Stimulated activated CD8-positive, alpha-beta memory T cell treated with anti-CD3 and anti-CD28 coated beads, Interleukin-15, amount 100 ng/mL, for 48 hours (primary cell): ENCODE results near the gene GALNT4.

Source experiments
- DNase-seq, 2 donors: peaks; one replicate each; pipeline ENCODE4 v3.0.0-alpha.2; 2020; ENCODE audit warnings: low read depth in 2 of 2

The GALNT4 gene

DNA sequence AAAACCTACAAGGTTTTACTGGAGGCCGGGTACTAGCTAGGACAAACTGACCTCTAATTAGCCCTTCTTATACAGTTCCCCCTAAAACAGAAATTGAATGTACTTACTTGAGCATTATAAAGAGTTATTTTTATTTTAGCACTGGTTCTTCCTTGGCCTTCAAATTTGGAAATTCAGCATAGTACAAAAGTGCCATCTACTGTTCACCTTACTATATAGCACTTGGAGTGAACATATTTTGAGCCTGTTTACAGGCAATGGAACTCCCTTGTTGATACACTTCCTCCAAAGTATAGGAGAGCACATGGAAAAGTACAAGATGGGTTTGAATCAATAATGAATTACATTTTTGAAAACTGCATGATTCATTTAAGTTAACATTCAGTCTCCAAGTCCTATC is 5.1 kb upstream of the GALNT4 start:
- DNase-seq: no peak

DNA sequence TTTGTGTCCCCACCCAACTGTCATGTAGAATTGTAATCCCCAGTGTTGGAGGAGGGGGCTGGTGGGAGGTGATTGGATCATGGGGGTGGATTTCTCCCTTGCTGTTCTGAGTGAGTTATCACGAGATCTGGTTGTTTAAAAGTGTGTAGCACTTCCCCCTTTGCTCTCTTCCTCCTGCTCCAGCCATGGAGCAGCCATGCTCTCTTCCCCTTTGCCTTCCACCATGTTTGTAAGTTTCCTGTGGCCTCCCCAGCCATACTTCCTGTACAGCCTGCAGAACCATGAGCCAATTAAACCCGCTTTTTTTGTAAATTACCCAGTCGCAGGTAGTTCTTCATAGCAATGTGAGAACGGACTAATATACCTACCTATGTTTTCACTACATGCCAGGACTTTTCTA is 3.8 kb upstream of the GALNT4 start:
- DNase-seq: no peak

DNA sequence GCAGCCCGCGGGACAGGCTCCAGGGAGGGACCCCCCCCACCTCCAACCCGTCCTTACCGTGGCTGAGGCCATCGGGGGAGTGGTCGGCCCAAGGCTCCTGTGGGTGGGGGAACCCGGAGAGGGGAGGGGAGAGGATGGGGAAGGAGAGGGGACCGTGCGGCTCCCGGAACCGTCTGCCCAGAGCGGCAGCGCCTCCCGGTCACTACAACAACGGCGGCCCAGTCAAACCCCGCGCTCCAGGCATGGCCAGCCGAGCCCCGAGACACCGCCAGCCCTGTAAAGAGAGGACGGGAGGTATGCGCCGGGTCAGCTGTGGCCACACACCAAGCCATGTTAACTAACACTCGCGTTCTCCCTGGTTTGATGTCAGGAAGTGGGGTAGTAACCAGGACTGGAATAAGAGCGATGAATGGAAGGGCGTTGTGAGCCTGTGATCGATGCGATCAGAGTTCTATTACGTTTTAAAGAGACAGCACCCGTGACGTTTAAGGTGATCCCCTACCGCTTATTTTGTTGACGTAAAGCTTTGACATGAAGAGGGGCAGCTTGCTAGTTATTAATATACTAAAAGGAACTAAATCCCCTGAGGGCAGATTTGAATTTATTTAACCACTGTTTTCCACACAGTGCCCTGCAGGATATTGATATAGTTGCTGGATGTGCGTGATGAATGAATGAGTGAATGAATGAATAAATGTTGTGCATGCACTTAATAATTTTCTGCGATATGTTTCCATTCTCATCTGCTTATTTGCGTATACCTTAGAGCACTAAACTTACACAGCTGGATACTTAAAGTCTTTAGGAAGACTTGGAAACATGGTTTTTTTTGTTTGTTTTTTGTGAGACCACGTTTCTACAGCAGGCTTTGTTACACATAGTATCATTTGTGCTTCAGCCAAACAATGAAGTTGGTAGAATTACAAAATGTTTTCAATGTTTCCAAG is 1.5 kb upstream of the GALNT4 start, which contains the start of gene POC1B:
POC1B (minus strand) TSS at position 224 of the 947 bp plus-strand sequence; CDS start at position 72, 152 bp downstream.
- peak; percentile 65 to 66 for DNase-seq

DNA sequence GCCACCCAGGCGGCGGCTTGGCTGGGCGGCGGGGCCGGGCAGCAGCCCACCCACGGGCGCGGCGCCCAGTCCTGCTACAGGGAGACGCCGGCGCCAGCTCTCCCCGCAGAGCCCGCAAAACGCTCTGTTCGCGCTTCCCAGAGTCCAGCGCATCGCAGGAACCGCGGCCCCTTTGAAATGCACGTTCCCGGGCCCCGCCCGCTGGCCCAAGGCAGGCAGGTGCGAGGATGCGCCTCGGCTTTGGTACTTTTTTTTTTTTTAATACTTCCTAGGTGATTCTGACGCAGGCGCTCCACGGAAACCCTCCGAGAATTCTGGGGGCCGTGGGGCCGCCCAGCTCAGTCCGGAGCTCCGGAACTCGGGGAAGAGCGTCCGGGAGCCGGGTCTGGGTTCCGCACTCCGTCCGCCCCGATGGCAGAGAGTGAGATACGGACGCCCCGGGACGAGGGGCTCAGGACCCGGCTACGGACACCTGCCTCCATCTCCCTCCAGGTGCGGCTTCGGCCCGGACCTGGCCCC is 768 bp upstream of the GALNT4 start:
- peak; percentile 9 to 21 for DNase-seq

DNA sequence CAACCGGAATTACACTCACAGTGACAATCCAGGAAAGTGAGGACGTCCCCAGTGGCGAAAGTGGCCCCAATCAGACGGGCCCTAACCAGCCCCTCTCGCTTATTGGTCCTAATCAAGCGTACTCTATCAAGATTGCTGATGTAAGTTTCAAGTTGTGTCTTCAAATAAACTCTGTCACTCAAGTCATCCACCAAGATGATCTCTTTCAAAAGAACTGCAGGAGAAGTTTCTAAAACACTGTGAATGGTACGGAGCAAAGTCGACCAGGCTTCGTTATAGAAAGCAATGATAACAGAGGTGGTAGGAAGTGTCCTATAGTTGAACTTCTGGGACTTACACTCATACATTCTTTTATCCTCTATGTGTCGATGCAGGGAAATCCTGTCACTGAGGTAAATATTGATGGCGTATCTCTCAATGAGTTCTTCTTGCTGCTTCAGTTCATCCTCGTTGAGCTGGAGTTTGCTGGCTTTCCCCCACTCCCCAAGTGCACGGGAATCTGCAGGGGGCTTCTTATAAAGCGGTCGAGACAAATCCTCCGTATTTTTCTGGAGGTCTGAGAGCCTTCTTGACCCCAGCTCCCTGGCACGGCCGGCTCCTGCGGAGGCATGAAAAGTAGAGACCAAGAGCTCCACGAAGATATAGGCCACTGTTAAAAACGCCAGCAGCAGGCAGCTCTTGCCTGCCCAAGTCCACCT is 604 bp downstream of the GALNT4 start:
- no peak for DNase-seq

DNA sequence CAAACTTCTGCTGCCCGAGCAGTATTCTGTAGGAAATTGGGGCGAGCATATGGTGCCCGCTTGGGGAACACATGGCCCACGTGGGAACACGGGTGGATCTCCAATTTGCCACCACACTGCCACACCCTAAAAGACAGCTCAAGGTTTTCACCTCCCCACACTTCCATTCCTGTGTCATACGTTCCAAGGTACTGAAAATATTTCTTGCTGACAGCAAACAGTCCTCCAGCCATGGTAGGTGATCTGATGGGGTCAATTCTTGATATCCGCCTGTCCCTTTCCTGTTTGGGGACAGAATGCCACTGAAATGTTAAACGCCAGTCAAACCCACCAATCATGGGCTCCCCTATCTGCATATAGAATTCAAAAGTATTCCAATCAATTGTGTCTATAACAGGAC is 1.2 kb downstream of the GALNT4 start:
- no peak for DNase-seq

DNA sequence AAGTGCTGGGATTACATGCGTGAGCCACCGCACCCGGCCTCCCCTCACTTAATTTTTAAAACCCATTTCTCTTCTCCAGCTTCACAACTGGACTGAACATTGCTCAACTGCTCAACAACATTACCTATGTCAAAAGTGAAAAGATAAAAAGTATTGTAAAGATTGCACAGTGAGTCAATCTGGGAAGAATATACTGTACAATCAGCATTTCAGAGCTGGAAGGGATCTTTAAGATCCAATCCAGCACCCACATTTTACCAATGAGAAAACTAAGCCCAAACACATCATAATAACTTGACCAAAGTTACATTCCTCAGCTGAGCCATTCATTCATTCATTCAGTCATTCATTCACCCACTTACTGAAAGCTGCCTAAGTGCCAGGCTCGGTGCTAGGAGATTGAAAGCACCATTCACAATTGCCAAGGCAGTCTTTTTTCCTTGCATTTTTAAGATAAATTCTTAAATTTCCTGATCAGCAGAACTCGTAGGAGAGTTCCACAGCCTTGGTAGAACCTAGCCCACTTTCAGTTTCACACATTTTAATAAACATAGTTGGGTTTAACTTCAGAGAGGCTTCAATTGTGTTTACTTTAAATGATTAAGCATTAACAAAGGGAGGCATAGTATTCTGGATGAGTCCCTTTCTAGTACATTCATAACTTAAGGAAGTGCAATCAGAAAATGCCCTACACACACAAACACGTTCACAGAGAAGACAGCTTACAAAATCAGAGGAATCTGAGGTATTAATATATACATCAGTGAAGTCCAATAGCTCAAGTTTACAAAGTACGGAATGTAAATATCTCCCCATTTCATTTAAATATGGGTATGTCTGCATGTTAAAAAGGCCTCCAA is 3.0 kb downstream of the GALNT4 start:
- DNase-seq: no peak

DNA sequence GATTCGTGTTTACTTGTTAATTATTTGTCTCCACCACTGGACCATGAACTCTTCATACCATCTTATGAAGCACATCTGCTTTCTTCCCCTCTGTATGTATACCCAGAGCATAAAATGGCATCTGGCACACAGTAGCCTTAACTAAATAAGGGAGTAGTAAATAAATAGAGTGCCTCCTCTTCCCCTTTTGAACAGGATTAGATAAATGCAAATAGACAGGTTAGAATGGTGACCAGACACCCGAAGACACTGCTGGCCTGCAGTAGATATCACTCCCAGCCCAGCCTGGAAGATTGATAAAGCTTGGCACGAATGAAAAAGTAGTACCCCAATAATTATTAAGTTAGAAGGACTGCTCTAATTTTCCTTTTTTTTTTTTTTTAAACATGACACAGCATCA is 6.9 kb downstream of the GALNT4 start:
- no peak for DNase-seq

DNA sequence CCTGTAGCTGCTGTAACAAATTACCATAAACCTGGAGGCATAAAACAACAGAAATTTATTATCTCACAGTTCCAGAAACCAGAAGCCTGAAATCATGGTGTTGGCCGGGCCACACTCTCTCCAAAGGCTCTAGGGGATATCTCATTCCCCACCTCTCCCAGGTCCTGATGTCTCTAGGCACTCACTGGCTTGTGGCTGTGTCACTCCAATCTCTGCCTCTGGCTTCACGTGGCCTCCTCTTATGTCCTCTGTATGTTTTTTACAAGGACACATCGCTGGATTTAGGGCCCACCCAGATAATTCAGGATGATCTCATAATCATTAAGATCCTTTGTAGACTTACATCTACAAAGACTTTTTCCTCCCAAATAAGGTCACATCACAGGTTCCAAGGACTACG is 8.0 kb downstream of the GALNT4 start:
- DNase-seq: no peak

DNA sequence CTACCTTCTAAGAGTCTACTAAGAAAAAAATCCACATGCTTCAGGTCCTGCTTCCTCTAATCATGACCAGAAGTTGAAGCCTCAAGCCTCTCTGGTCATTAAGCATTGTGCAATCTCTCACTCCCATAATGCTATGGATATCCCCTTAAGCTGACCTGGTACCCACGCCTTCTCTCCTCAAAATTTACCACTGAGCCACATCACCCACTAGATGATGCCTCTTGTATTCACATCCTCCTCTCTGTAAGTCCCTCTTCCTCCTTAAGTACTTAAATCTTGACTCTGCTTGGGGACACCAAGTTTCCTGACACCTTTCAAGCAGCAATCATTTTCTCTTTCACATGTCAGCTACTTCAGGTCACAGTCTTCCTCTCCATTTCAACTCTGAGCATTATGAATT is 9.8 kb downstream of the GALNT4 start:
- DNase-seq: no peak

DNA sequence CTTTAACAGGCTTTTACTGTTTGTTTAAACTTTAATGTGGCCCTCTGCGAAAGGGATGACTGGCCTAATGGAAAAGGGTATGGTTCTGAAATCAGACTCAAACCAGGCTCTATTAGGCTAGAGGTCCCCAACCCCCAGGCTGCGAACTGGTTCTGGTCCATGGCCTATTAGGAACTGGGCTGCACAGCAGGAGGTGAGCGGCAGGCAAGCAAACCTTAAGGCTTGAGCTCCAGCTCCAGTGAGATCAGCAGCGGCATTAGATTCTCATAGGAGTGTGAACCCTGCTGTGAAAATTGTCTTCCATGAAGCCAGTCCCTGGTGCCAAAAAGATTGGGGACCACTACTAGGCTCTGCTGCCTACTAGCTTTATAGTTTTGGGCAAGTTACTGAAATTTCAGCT is 11.1 kb downstream of the GALNT4 start:
- DNase-seq: no peak

DNA sequence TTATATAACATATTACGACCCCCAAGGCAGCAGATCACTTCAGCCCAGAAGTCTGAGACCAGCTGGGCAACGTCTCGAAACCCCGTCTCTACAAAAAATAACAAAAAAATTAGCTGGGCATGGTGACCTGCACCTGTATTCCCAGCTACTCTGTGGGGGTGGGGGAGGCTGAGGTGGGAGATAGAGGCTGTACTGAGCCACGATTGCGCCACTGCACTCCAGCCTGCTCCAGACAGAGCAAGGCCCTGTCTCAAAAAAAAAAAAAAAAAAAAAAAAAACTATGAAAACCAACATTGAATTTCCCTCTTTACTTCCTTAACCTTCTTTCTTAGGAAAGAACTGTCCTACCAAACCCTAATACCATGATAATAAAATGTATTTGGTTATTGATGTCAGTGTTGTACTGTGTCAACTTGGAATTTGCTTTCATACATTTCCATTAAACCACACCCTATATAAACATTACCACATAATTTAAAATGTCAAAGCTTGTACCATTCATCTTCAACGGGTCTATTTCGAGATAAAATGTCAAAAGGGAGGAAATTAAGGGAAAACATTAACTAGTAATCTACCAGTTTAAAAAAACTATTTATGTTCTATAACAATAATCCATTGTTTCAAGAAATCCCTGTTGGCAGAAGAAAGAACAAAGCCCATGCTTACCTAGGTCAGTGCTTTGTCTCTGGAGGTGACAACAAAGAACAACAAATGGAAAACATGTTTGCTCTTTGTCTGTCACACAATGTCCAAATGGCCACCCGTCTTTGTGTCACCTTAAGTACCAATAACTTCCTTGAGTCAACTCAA is 17.4 kb downstream of the GALNT4 start:
- no peak for DNase-seq

DNA sequence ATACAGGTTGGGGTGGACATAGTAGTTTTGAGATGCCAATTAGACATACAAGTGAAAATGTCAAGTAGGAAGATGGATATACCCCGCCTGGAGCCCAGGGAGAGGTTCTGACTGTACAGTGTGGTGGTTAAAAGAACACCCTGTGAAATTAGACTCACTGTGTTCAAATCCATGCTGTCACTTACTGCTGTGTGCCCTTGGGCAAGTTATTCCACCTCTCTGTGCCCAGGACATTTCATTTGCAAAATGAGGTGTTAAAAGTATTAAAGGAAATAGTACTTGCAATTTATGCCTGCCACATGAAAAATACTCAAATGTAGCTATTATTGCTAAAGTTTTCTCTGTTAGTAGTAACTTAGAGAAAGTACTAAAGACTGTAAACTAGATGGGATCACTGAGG is 18.5 kb downstream of the GALNT4 start:
- no peak for DNase-seq

DNA sequence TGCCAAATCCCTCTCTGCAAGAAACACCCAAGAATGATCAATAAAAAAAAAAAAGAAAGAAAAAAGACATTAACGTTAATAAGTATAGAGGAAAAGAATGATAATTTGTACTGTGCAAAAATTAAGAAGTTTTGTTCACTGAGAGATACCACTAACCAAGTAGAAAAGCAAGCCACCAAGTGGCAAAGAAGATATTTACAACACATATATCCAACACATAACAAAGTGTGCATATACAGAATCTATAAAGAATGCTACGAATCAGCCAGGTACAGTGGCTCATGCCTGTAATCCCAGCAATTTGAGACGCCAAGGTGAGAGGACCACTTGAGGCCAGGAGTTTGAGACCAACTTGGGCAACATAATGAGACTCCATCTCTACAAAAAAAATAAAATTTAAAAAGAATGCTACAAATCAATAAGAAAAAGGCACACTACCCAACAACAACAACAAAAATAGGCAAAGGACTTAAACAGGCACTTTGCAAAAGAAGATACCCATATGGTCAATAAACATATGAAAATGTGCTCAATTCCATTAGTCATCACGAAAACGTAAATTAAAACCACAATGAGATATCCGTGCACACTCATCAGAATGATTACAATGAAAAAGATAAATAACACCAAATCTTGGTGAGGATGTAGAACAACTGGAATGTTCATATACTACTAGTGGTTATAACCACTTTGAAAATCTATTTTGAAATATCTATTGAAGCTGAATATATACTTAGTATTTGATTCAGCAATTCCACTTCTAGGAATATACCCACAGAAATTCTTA is 19.8 kb downstream of the GALNT4 start:
- DNase-seq: no peak

DNA sequence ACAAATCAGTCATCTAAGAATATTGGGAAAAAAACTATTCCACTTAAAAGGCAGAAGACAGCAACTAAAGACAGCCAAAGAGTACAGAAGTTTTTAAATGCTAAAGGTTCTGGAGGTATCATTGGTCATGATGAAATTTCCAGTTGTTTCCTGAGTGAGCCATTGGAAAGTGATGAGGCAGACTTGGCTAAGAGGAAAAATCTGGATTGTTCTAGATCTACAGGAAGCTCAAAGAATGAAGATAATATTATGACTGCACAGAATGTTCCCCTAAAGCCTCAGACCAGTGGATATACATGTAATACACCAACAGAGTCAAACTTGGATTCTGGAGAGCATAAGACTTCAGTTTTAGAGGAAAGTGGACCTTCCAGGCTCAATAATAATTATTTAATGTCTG is 22.8 kb downstream of the GALNT4 start:
- DNase-seq: no peak

DNA sequence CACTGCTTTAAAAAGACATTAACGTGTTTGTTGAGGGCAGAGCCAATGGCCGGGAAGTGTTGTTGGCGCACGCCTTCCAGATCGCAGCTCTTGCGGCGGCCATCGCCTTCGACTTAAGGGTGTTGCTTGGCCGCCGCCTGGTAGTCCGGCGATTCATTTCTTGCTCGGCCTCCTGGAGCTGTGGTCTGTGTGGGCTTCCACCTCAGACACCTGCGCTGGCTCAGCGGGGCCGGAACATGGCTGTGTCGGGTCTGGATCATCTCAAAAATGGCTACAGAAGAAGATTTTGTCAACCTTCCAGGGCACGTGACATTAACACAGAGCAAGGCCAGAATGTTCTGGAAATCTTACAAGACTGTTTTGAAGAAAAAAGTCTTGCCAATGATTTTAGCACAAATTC is 24.7 kb downstream of the GALNT4 start:
- DNase-seq: no peak

DNA sequence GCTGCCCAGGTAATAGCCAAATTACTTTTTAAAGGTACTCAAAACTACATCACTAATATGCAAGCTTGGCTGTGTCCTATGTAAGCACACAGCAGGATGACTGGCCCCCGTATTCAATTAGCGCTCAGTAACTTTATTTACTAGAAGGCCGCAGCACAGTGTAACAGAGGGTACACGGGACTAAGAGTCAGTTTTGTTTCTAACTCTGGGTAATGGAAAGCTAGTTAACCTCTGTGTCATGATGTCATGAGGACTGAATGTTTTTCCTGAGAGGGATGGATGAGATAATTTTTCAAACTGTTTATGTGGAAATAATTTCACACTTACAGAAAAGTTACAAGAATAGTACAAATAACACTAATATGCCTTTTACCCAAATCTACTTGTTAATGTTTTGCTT is 27.1 kb downstream of the GALNT4 start:
- no peak for DNase-seq

DNA sequence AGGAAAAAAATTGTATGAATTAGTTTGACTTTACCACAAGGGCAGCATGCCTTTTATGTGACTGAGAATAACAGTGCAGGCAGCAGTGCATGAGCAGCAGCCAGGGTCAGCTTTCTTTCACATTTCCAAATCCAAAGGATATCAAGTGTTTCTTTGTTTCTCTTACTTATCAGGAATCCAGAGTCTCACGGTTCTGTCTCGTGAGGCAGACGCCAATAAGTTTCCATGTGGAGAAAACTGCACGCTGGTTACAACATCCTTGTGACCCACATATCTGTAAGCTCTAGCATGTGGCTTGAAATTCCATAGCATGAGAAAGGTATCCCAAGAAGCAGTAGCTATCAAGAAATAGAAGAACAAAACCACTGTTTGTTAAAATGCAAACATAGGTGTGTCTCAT is 27.6 kb downstream of the GALNT4 start:
- no peak for DNase-seq

DNA sequence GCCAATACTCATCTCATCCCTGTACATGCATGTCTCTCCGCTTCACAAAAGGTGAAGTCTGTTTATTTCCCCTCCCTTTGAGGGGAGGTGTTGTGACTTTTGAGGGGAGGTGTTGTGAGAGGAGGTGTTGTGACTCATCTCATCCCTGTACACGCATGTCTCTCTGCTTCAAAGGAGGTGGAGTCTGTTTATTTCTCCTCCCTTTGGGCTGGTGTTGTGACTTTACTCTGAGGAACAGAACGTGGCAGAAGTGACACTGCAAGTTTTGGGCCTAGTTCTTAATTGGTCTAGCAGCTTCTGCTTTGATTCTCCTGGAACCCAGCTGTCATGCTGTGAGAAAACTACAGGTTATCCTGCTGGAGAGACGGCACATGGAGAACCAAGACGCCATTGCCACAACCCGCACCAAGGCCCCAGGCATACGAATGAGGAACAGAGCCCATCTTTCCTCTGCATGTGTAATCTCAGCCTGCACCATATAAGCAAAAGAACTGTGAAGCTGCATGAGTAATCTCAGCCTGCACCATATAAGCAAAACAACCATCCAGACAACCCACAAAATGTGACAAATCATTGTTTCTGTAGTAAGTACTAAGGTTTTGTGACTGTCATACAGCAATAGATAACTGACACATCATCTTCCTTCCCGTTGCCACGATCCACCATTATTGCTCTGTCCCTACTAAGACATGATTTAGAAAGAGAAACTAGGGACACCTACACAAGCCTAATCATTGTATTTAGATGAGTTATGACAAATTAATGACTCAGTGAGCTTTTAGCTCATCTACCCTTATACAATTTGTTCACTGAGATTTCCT is 30.0 kb downstream of the GALNT4 start:
- peak; percentile 29 to 36 for DNase-seq
